B cell (primary cell): ENCODE results near the gene CYB5A. TPM values are rescaled to one million over a fixed set of nuclear protein-coding genes. Genes with fewer than 3 reads are reported as not detected.

Experiments used
- ATAC-seq: fragments of 200-7000 bp; cut with Tn5 transposase; one replicate; pipeline ENCODE4 v1.10.0; 2021; ENCODE audit warnings: low read depth, mild to moderate bottlenecking, moderate number of reproducible peaks, moderate library complexity
- CTCF ChIA-PET: fragments of 350-600 bp; sonication (Branson Sonifier 250); formaldehyde crosslinking; loops from one replicate; lab custom pipeline; 2021; ENCODE audit warnings: antibody characterized with exemption, inconsistent platforms; lab: Charles Lee
- POLR2A ChIA-PET: fragments of 350-600 bp; sonication (Branson Sonifier 250); formaldehyde crosslinking; loops from one replicate; lab custom pipeline; 2021; ENCODE audit warnings: antibody characterized with exemption; lab: Charles Lee
- DNase-seq: peaks from one replicate; pipeline ENCODE4 v3.0.0; 2013
- H2AFZ ChIP-seq: 2 replicates; pipeline ENCODE4 v1.6.1; 2012; ENCODE audit warnings: mild to moderate bottlenecking, low read depth, low read length; ENCODE audit not compliant: insufficient read depth, poor library complexity, severe bottlenecking
- H3K27ac ChIP-seq, 2 donors: 1 replicate in 1 of 2; 2 replicates in 1 of 2; pipeline ENCODE4 v1.5.1; 2012 to 2013; ENCODE audit warnings: low read length in 2 of 2, mild to moderate bottlenecking in 2 of 2, moderate library complexity in 1 of 2
- H3K27me3 ChIP-seq, 4 experiments: fragments of 200-600 bp in 1 of 4; sonication (generic) in 1 of 4; replicated peaks in 1 of 4; 1 replicate in 2 of 4; 2 replicates in 2 of 4; pipeline versions ENCODE4 v1.6.1 to v1.7.0; 2013 to 2016; ENCODE audit warnings: low read length in 3 of 4, mild to moderate bottlenecking in 2 of 4, mixed read lengths in 1 of 4, moderate library complexity in 1 of 4; ENCODE audit not compliant: insufficient read depth in 4 of 4, control insufficient read depth in 3 of 4; ENCODE audit errors: control extremely low read depth in 1 of 4
- H3K36me3 ChIP-seq, 2 experiments: replicated peaks in 1 of 2; 1 replicate in 1 of 2; 2 replicates in 1 of 2; pipeline versions ENCODE4 v1.6.1 to v1.7.1; 2013; ENCODE audit warnings: low read length in 1 of 2; ENCODE audit not compliant: insufficient read depth in 2 of 2, control insufficient read depth in 1 of 2; ENCODE audit errors: control extremely low read depth in 1 of 2, extremely low read depth in 1 of 2
- H3K4me1 ChIP-seq, 2 donors: fragments of 200-600 bp in 1 of 2; sonication (generic) in 1 of 2; 1 replicate in 1 of 2; 2 replicates in 1 of 2; pipeline versions ENCODE4 v1.5.1 to v1.6.1; 2013 to 2017; ENCODE audit warnings: low read length in 2 of 2; ENCODE audit not compliant: control insufficient read depth in 2 of 2, insufficient read depth in 2 of 2
- H3K4me2 ChIP-seq: replicated peaks from 2 replicates; pipeline ENCODE3; 2012; ENCODE audit warnings: mild to moderate bottlenecking, low read depth, low read length; ENCODE audit not compliant: poor library complexity, severe bottlenecking
- H3K4me3 ChIP-seq, 5 experiments: fragments of 200-600 bp in 1 of 5; sonication (generic) in 1 of 5; 1 replicate in 3 of 5; 2 replicates in 2 of 5; pipeline versions ENCODE4 v1.5.1 to v1.7.0; 2011 to 2016; ENCODE audit warnings: low read length in 4 of 5, mild to moderate bottlenecking in 4 of 5, low read depth in 2 of 5, control low read depth in 1 of 5, moderate library complexity in 1 of 5; ENCODE audit not compliant: insufficient read depth in 1 of 5; ENCODE audit errors: control extremely low read depth in 1 of 5, extremely low read depth in 1 of 5
- H3K79me2 ChIP-seq: fragments of 200-600 bp; sonication (generic); one replicate; pipeline ENCODE4 v1.6.0; 2016; ENCODE audit warnings: low read length; ENCODE audit not compliant: control insufficient read depth, insufficient read depth
- H3K9ac ChIP-seq: fragments of 200-600 bp; sonication (generic); 2 replicates; pipeline ENCODE4 v1.6.1; 2017; ENCODE audit warnings: mild to moderate bottlenecking, low read length, moderate library complexity
- H3K9me3 ChIP-seq, 3 donors: one replicate each; pipeline versions ENCODE4 v1.6.1 to v1.7.1; 2013; ENCODE audit warnings: low read length in 2 of 3; ENCODE audit not compliant: control insufficient read depth in 2 of 3, insufficient read depth in 1 of 3; ENCODE audit errors: control extremely low read depth in 1 of 3
- H4K20me1 ChIP-seq: 2 replicates; pipeline ENCODE4 v1.6.0; 2012; ENCODE audit warnings: mild to moderate bottlenecking, low read length; ENCODE audit not compliant: insufficient read depth, control insufficient read depth, poor library complexity, severe bottlenecking
- H3K27ac Mint-ChIP-seq: one replicate; pipeline ENCODE4 v1.8.0; 2021; ENCODE audit warnings: mixed read lengths
- H3K27me3 Mint-ChIP-seq: one replicate; pipeline ENCODE4 v1.8.0; 2021; ENCODE audit warnings: mixed read lengths
- H3K4me1 Mint-ChIP-seq: one replicate; pipeline ENCODE4 v1.8.0; 2021; ENCODE audit warnings: mixed read lengths
- H3K4me3 Mint-ChIP-seq: one replicate; pipeline ENCODE4 v1.8.0; 2021; ENCODE audit warnings: mixed read lengths
- H3K9me3 Mint-ChIP-seq: one replicate; pipeline ENCODE4 v1.8.0; 2022; ENCODE audit warnings: mixed read lengths; ENCODE audit not compliant: insufficient read depth
- EZH2 ChIP-seq: IDR thresholded peaks from 2 replicates; pipeline ENCODE4 v1.6.1; 2012; ENCODE audit warnings: borderline replicate concordance, low read depth, mild to moderate bottlenecking, moderate library complexity, low read length; ENCODE audit not compliant: insufficient read depth, poor library complexity, severe bottlenecking
- WGBS: methylation state at CpG from one replicate; pipeline ENCODE4 v1.1.5; 2013; ENCODE audit warnings: missing lambda C conversion rate; ENCODE audit not compliant: insufficient coverage; 5-methylcytosine and 5-hydroxymethylcytosine counted together
- intact Hi-C: fragments of 100-400 bp; cut with micrococcal nuclease; formaldehyde crosslinking; loops from one replicate; pipeline ENCODE4 v1.10.0; 2022
- polyA plus RNA-seq: library from polyadenylated mRNA; depleted of rRNA; stranded (reverse); fragments of >200 nt; gene quantifications from 2 replicates; pipeline ENCODE4 v1.2.3, GENCODE V29; 2012
- total RNA-seq, 2 donors: library from RNA; stranded (reverse); fragments of 120-200 nt in 1 of 2; gene quantifications; 1 replicate in 1 of 2; 2 replicates in 1 of 2; pipeline versions ENCODE4 v1.2.3 to v1.2.4, GENCODE V29; 2013 to 2022
- TF ChIP-seq, protein P1 (sequence below): fragments of 200-600 bp; IDR thresholded peaks from one replicate; pipeline ENCODE4 v1.8.0; 2022; ENCODE audit warnings: antibody characterized with exemption, mild to moderate bottlenecking

The CYB5A gene
- total and polyA plus RNA-seq, 2 donors (not counting 1 experiment from before 2014, with no cell fraction given) = 46.9 to 217 TPM

DNA sequence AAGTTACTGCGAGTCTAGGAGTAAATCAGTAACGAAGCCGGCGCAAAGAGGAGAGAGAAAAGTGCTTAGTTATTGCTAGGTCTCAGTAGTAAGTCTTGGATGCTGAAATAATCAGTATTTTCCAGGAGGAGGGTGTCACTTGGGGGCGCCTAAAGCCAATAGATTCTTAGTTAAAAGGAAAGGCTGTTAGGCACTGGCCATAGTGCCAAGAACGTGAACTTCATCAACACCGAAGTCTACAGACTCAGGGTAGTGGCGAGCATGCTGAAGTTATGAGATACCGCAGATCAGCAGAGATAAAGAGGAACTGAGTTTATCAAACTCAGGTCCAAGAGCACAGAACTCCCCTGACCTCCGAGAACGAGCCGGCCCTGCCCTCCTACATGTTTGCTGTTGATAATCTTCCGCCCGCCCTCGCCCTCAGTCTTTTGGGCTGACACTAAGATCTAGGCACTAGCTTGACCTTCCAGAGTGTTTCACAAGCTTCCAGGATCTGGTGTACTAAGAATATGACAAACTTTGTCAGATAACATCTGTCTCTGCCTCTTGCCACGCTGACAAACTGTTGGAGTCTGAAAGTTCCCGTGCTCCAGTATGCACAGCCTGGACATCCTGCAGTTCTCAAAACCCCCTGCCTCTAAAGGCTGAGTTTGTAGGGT lies 49.2 kb downstream of the CYB5A start:
- Histone ChIP-seq H3K79me2 (no peaks in the 10 kb centered on the region), H3K9me3 (peaks cover 0 to 3% (median 0%) of the 10 kb centered on the region in 3 donors), H3K27ac (no peak overlapping the region), H2AFZ (no peak overlapping the region), H3K4me2 (no peak overlapping the region), H3K4me3 (no peak overlapping the region), H3K36me3 (no peaks in the 10 kb centered on the region), H3K9ac (no peak overlapping the region), H3K4me1 (peaks cover 0 to 16% of the 10 kb centered on the region in 2 donors), H4K20me1 (no peaks in the 10 kb centered on the region), H3K27me3 (no peaks in the 10 kb centered on the region)
- ATAC-seq (no peak), DNase-seq (no peak)
- H3K27ac Mint-ChIP-seq = no peak overlapping the region
- intact Hi-C loops = loop anchor here (1.0 to 5.0 kb wide), 2 partner anchors 95 to 100 kb away; partner anchors contain the start of genes FBXO15 and TIMM21
- peaks cover 8% of the 10 kb centered on the region for H3K27me3 Mint-ChIP-seq
- no peak overlapping the region for H3K4me3 Mint-ChIP-seq
- ChIA-PET CTCF (interaction anchor here (0.6 to 5.0 kb wide), 4 partner anchors 9 to 312 kb away, joined by 3 to 36 read pairs (median 6); no protein-coding TSS in a partner anchor), POLR2A (no interaction called here)
- WGBS = 95% methylated on average over 17 of the region's 17 CpGs
- H3K4me1 Mint-ChIP-seq = peaks cover 42% of the 10 kb centered on the region
- H3K9me3 Mint-ChIP-seq = no peaks in the 10 kb centered on the region
- no peak for TF ChIP-seq EZH2
- TF ChIP-seq, protein P1, sequence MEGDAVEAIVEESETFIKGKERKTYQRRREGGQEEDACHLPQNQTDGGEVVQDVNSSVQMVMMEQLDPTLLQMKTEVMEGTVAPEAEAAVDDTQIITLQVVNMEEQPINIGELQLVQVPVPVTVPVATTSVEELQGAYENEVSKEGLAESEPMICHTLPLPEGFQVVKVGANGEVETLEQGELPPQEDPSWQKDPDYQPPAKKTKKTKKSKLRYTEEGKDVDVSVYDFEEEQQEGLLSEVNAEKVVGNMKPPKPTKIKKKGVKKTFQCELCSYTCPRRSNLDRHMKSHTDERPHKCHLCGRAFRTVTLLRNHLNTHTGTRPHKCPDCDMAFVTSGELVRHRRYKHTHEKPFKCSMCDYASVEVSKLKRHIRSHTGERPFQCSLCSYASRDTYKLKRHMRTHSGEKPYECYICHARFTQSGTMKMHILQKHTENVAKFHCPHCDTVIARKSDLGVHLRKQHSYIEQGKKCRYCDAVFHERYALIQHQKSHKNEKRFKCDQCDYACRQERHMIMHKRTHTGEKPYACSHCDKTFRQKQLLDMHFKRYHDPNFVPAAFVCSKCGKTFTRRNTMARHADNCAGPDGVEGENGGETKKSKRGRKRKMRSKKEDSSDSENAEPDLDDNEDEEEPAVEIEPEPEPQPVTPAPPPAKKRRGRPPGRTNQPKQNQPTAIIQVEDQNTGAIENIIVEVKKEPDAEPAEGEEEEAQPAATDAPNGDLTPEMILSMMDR = no peak

DNA sequence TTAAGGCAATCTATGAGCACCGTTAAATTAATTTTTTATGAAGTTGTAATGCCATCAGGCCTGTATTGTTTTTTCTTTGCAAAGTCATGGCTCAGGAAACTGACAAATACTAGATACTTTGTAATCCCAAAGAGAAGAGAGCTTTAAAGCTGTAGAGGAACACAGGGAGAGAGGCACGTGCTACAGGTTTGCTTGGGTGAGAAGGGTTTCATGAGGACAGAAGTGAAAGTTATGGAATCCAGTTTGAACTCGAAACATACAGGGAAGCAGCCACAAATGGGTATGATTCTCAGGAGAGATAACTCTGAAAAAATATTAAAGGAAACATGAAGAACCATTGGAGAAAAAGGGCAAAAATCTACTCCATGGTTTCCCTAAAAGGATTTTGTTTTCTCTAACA lies 49.8 kb downstream of the CYB5A start:
- Mint-ChIP-seq H3K4me1 (peaks cover 36% of the 10 kb centered on the region), H3K27ac (no peak overlapping the region), H3K9me3 (no peaks in the 10 kb centered on the region), H3K27me3 (peaks cover 14% of the 10 kb centered on the region), H3K4me3 (no peak overlapping the region)
- WGBS = 72% methylated on average over 2 of the region's 3 CpGs
- POLR2A ChIA-PET = no interaction called here
- Histone ChIP-seq H3K36me3 (no peaks in the 10 kb centered on the region), H3K4me2 (no peak overlapping the region), H3K9ac (no peak overlapping the region), H3K4me1 (peaks cover 0 to 10% of the 10 kb centered on the region in 2 donors), H3K27me3 (no peaks in the 10 kb centered on the region), H4K20me1 (no peaks in the 10 kb centered on the region), H2AFZ (no peak overlapping the region), H3K27ac (no peak overlapping the region), H3K9me3 (peaks cover 0 to 3% (median 0%) of the 10 kb centered on the region in 3 donors), H3K4me3 (no peak overlapping the region), H3K79me2 (no peaks in the 10 kb centered on the region)
- no peak for ATAC-seq
- no peak for DNase-seq
- no peak for TF ChIP-seq EZH2
- TF ChIP-seq, protein P1 = no peak
- CTCF ChIA-PET = interaction anchor here (0.8 to 5.0 kb wide), 4 partner anchors 8 to 310 kb away, joined by 3 to 36 read pairs (median 6); no protein-coding TSS in a partner anchor
- intact Hi-C loops = loop anchor here (1.0 to 5.0 kb wide), 2 partner anchors 95 to 100 kb away; partner anchors contain the start of genes FBXO15 and TIMM21
